Activated CD4-positive, alpha-beta T cell treated with anti-CD3 and anti-CD28 coated beads for 24 hours (primary cell): ENCODE data around the gene ARHGAP15.

Source experiments
- DNase-seq, 2 donors: peaks; one replicate each; pipeline ENCODE4 v3.0.0-alpha.2; 2020; ENCODE audit warnings: low read depth in 2 of 2

The ARHGAP15 gene

GRCh38 chr2:143581134-143581533 lies 451.9 kb downstream of the ARHGAP15 start:
- DNase-seq, result no peak

GRCh38 chr2:143582046-143582747 lies 453.0 kb downstream of the ARHGAP15 start:
- DNase-seq, result no peak

- no peak for DNase-seq
These were observed 455.7 kb downstream of the ARHGAP15 start for GRCh38 chr2:143584936-143585335.

DNA sequence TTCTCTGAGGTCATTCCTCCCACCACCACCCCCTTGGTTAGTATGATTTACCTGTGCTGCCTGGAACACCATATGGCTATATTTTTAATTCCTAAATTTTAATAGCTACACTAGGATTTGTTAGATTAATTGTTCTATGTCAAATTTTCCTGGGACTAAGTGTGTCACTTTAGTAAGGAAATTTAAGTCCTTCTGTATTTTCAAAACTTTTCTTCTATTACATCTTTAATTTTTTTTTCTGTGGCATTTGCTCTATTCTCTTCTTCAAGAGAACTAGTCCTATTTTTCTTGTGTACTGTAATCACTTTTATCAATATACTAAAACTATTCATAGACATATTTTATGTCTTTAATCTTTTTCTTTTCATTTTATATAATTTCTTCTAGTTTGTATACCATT lies 456.9 kb downstream of the ARHGAP15 start:
- DNase-seq, result no peak

- no peak for DNase-seq
These were observed 459.5 kb downstream of the ARHGAP15 start for GRCh38 chr2:143588746-143589145.

- DNase-seq, result no peak
These were observed 464.9 kb downstream of the ARHGAP15 start for GRCh38 chr2:143594161-143594560.

DNA sequence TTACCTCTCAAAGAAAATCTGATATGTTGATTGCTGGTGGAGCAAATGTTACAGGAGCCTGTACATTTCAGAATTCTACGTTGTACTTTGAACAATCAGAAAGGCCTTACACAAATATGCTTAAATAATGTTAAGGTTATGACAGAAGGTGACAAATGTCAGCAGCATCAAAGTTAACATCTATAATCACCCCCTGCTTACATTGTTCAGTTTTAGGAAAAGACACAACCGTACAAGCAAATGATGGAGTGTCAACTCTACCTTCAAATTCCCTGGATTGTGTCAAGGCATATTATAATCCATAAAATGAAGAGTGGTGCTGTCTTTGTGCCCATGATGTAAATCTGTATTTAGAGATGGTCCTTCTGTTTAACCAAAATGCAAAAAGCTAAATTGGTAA lies 465.5 kb downstream of the ARHGAP15 start:
- no peak for DNase-seq

DNA sequence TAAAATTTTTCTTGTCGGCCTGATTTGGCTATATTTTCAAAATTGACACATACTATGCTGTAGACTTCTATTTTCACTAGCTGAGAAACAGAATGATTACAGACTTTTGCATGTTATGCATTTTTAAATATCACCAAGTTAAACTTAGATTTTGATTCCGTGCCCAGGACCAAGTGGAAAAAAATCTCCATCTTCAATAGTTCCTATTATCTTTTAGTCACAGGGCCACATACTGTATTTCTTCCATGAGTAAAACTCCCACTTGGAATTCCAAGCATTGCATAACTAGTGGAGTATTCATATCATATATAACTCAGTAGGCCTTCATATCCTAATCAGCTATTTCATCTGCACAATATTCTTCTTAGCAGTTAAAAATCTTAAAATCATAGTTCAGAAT lies 470.9 kb downstream of the ARHGAP15 start:
- no peak for DNase-seq

DNA sequence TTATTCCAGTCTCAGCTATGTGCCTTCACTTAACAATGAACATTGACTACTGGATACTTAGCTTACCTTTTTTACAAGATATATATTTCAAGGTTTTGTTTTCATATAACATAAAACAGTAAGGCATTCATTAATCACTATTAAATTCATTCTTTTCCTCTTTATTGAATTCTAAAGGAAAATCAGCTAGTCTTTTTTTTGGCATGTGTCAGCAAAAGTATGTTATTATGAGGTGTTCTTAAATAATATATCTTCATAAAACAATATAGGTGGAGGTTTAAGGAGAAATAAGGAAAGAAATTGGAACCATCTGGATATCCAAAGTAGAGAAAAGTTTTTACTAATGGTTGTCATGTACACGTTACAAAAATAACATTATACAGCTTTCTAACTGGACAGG lies 472.6 kb downstream of the ARHGAP15 start:
- no peak for DNase-seq

DNA sequence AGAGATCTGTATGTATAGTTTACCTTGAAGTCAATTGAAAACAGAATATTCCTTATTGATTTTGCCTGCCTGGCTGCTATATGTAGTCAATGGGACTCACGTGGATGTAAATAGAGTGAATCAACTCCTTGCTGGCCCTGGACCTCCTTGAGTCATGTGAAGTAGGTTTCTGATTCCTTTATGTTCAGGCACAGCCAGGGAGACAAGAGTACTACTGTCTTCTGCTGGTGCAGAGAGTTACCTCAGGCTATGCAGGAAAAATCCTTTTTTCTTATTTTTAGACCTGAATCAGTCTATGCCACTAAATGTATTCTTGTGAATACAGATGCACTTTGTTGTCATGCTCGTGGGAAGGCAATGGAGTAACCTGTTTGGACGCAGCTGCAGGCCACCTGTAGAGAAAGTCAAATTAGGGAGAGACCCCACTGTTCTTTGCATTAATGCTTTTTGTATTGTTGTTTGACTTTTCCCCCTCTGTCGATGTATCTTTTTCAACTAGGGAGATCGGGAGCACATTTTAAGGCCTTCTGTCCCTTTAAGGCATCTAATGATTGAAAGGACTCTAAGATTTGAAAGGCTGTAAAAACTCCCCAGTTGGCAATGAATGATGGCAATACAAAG lies 473.9 kb downstream of the ARHGAP15 start:
- DNase-seq, result no peak

- DNase-seq, result no peak
These were observed 474.8 kb downstream of the ARHGAP15 start for GRCh38 chr2:143603846-143604565.

- no peak for DNase-seq
These were observed 475.3 kb downstream of the ARHGAP15 start for GRCh38 chr2:143604566-143604959.

DNA sequence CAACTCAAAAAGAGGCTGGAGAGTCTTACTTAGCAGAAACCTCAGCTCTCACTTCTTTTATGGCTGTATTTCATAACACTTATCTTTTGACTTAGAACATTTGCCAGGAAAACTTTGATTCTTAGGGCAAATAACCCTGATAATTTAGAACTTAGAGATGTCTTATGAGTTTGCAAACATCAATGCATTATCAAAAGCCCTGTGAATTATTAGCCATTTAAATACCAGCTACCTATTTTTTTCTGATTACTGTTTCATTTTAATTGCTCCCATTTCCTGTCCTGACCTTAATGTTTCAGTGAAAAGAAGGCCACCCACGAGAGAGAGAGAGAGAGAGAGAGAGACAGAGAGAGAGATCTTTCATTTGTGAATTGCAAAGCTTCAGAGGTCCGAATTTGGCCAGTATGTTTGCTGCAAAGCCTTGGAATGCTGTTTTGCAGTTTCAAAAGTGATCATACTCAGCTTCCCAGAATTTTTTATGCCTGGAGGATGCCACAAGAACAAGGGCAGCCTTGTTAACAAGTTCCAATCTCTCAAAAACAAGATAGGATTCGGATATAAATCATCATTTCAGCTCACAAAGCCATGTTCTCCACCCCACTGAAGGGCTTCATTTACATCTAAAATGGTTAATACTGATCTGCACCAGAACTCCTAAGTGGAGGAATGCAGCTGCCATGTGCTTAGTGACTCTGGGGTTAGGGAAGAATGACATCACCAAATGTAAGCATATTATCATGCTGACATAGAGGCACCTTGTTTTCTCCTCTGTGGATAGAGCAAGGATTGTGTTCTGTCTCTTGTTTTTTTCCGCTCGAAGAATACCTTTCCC lies 478.2 kb downstream of the ARHGAP15 start:
- DNase-seq, result no peak

DNA sequence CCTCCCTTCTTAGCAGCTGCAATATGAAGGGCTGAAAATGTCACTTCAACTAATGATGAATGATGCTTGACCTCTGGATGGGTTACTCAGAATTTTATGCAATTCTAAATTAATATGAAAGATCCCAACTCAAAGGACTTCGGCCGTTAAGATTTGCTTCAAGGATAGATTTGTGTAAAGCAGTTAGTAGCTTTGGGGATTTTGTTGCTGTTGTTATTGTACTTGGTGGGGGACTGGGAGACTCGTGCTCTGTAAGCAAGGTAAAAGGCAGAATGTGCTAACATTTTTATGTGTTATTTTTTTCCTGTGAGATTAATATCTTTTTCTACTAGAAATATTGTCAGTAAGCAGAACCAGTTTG lies 478.8 kb downstream of the ARHGAP15 start:
- no peak for DNase-seq

- no peak for DNase-seq
These were observed 479.5 kb downstream of the ARHGAP15 start for GRCh38 chr2:143608758-143609157.

DNA sequence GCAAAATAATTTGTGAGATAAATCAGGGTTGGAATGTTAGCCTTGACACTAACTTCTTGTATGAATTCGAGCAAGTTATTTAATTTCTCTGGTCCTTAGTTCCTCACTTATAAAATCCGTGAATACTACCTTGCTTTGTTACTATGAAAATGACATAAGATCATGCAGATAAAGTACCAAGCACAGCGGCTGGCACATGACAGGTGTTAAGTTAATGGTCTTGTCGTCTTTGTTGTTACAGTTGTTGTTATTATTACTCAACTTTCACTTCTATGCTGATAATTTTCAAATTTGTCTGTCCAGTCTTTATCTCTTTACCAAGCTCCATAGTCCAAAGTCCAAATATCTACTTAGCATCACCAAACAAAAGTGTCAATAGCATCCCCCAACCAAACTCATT lies 482.1 kb downstream of the ARHGAP15 start:
- DNase-seq, result no peak

GRCh38 chr2:143615562-143615961 lies 486.3 kb downstream of the ARHGAP15 start:
- no peak for DNase-seq

DNA sequence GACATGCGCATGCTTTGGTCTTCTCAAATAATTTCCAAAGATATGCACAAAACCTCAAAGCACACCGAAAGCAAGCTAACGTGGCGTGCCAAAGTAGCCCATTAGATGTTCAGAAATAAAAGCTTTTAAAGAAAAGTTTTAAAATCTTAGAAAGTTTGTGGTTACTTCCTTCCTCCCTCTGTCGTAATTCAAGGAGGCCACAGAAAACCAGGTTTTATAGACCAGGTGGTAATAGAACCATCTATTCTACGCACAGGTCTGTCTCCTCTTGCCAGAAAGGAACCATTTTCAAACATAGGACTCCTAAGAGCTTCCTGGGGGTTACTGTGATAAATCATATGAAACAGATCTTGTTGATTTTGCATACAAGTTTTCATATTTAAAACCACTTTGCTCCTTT lies 487.2 kb downstream of the ARHGAP15 start:
- DNase-seq, result no peak

- no peak for DNase-seq
These were observed 488.7 kb downstream of the ARHGAP15 start for GRCh38 chr2:143617803-143618415.

- no peak for DNase-seq
These were observed 492.9 kb downstream of the ARHGAP15 start for GRCh38 chr2:143622106-143622505.

- DNase-seq, result no peak
These were observed 494.2 kb downstream of the ARHGAP15 start for GRCh38 chr2:143623231-143623908.
